ENCODE results near the gene SPATA9.

Gene SPATA9

GRCh38 chr5:95672641-95673040 is 10.2 kb downstream of the SPATA9 start:
- H3K4me2 ChIP-seq (ENCODE audit: low read length) = no peak overlapping the region
- no peak overlapping the region for H3K23ac ChIP-seq (ENCODE audit: low read length)
- no peak for DNase-seq
- no peak overlapping the region for H3K9ac ChIP-seq (ENCODE audit: low read length)
- H3K36me3 ChIP-seq (ENCODE audit: control insufficient read depth, insufficient read depth, low read length) = no peaks in the 10 kb centered on the region
- no peak overlapping the region for H3K18ac ChIP-seq (ENCODE audit: low read length)
- no peaks in the 10 kb centered on the region for H3K79me1 ChIP-seq (ENCODE audit: low read length)
- no peak overlapping the region for H3K27ac ChIP-seq (ENCODE audit: low read depth, low read length)
- H4K8ac ChIP-seq (ENCODE audit: low read depth, low read length) = no peak overlapping the region
- peak overlapping the region; percentile 17 for H2BK5ac ChIP-seq (ENCODE audit: low read length)
- H3K4me3 ChIP-seq (ENCODE audit: low read length) = no peak overlapping the region
- no peaks in the 10 kb centered on the region for H3K27me3 ChIP-seq (ENCODE audit: insufficient read depth, low read length, poor library complexity)
- H3K79me2 ChIP-seq (ENCODE audit: control insufficient read depth, insufficient read depth, low read length) = no peaks in the 10 kb centered on the region
- H2BK120ac ChIP-seq (ENCODE audit: low read depth, low read length) = no peak overlapping the region
- H3K4me1 ChIP-seq (ENCODE audit: control insufficient read depth, low read depth, low read length) = peaks cover 13% of the 10 kb centered on the region
- H4K5ac ChIP-seq (ENCODE audit: low read length) = no peak overlapping the region
- H3K56ac ChIP-seq (ENCODE audit: low read length) = no peak overlapping the region
- H2AK5ac ChIP-seq (ENCODE audit: low read length) = no peak overlapping the region
- no peak overlapping the region for H2BK15ac ChIP-seq (replicated peaks; ENCODE audit: low read depth)
- H3K4ac ChIP-seq (ENCODE audit: low read depth, low read length) = no peak overlapping the region

- H3K4ac ChIP-seq (ENCODE audit: low read depth, low read length) = no peak overlapping the region
- no peak overlapping the region for H3K23ac ChIP-seq (ENCODE audit: low read length)
- no peak for DNase-seq
- H3K56ac ChIP-seq (ENCODE audit: low read length) = peak overlapping the region; percentile 54
- H2BK5ac ChIP-seq (ENCODE audit: low read length) = peak overlapping the region; percentile 3
- H3K36me3 ChIP-seq (ENCODE audit: control insufficient read depth, insufficient read depth, low read length) = no peaks in the 10 kb centered on the region
- H2AK5ac ChIP-seq (ENCODE audit: low read length) = no peak overlapping the region
- H3K4me2 ChIP-seq (ENCODE audit: low read length) = no peak overlapping the region
- peak overlapping the region; percentile 56 for H3K18ac ChIP-seq (ENCODE audit: low read length)
- peak overlapping the region; percentile 19 for H3K27ac ChIP-seq (ENCODE audit: low read depth, low read length)
- H2BK120ac ChIP-seq (ENCODE audit: low read depth, low read length) = no peak overlapping the region
- peaks cover 13% of the 10 kb centered on the region for H3K4me1 ChIP-seq (ENCODE audit: control insufficient read depth, low read depth, low read length)
- no CpG with 5 or more reads among the region's 1 CpG for WGBS (ENCODE audit: extremely low coverage, insufficient coverage, low lambda C conversion rate)
- no peak overlapping the region for H3K4me3 ChIP-seq (ENCODE audit: low read length)
- H3K79me2 ChIP-seq (ENCODE audit: control insufficient read depth, insufficient read depth, low read length) = no peaks in the 10 kb centered on the region
- H3K79me1 ChIP-seq (ENCODE audit: low read length) = no peaks in the 10 kb centered on the region
- no peaks in the 10 kb centered on the region for H3K27me3 ChIP-seq (ENCODE audit: insufficient read depth, low read length, poor library complexity)
- peak overlapping the region; percentile 3 for H3K9ac ChIP-seq (ENCODE audit: low read length)
- no peak overlapping the region for H4K5ac ChIP-seq (ENCODE audit: low read length)
- no peak overlapping the region for H4K8ac ChIP-seq (ENCODE audit: low read depth, low read length)
- H2BK15ac ChIP-seq (replicated peaks; ENCODE audit: low read depth) = peak overlapping the region; percentile 57
Measured at GRCh38 chr5:95671826-95672225, 11.0 kb downstream of the SPATA9 start.

GRCh38 chr5:95670568-95670967 is 12.2 kb downstream of the SPATA9 start:
- H3K4me2 ChIP-seq (ENCODE audit: low read length) = no peak overlapping the region
- peak overlapping the region; percentile 36 for H2BK5ac ChIP-seq (ENCODE audit: low read length)
- no peak overlapping the region for H4K5ac ChIP-seq (ENCODE audit: low read length)
- no peak overlapping the region for H4K8ac ChIP-seq (ENCODE audit: low read depth, low read length)
- no CpG with 5 or more reads among the region's 3 CpGs for WGBS (ENCODE audit: extremely low coverage, insufficient coverage, low lambda C conversion rate)
- H3K4me1 ChIP-seq (ENCODE audit: control insufficient read depth, low read depth, low read length) = peaks cover 13% of the 10 kb centered on the region
- peak overlapping the region; percentile 59 for H3K23ac ChIP-seq (ENCODE audit: low read length)
- no peaks in the 10 kb centered on the region for H3K79me1 ChIP-seq (ENCODE audit: low read length)
- no peaks in the 10 kb centered on the region for H3K27me3 ChIP-seq (ENCODE audit: insufficient read depth, low read length, poor library complexity)
- no peaks in the 10 kb centered on the region for H3K79me2 ChIP-seq (ENCODE audit: control insufficient read depth, insufficient read depth, low read length)
- peak overlapping the region; percentile 40 for H3K56ac ChIP-seq (ENCODE audit: low read length)
- no peak overlapping the region for H2BK120ac ChIP-seq (ENCODE audit: low read depth, low read length)
- DNase-seq = no peak
- H2BK15ac ChIP-seq (replicated peaks; ENCODE audit: low read depth) = no peak overlapping the region
- H3K9ac ChIP-seq (ENCODE audit: low read length) = no peak overlapping the region
- peak overlapping the region; percentile 13 for H3K27ac ChIP-seq (ENCODE audit: low read depth, low read length)
- H3K4me3 ChIP-seq (ENCODE audit: low read length) = no peak overlapping the region
- no peaks in the 10 kb centered on the region for H3K36me3 ChIP-seq (ENCODE audit: control insufficient read depth, insufficient read depth, low read length)
- H3K18ac ChIP-seq (ENCODE audit: low read length) = peak overlapping the region; percentile 93
- peak overlapping the region; percentile 78 for H3K4ac ChIP-seq (ENCODE audit: low read depth, low read length)
- peak overlapping the region; percentile 98 for H2AK5ac ChIP-seq (ENCODE audit: low read length)

GRCh38 chr5:95669985-95670384 is 12.8 kb downstream of the SPATA9 start:
- Histone ChIP-seq H3K4me3 (ENCODE audit: low read length) (no peak overlapping the region), H3K4me1 (ENCODE audit: control insufficient read depth, low read depth, low read length) (peaks cover 13% of the 10 kb centered on the region), H4K8ac (ENCODE audit: low read depth, low read length) (no peak overlapping the region), H3K18ac (ENCODE audit: low read length) (peak overlapping the region; percentile 93), H2BK15ac (replicated peaks; ENCODE audit: low read depth) (no peak overlapping the region), H3K27me3 (ENCODE audit: insufficient read depth, low read length, poor library complexity) (no peaks in the 10 kb centered on the region), H3K27ac (ENCODE audit: low read depth, low read length) (peak overlapping the region; percentile 62), H4K5ac (ENCODE audit: low read length) (no peak overlapping the region), H2BK5ac (ENCODE audit: low read length) (peak overlapping the region; percentile 36), H3K79me2 (ENCODE audit: control insufficient read depth, insufficient read depth, low read length) (no peaks in the 10 kb centered on the region), H3K56ac (ENCODE audit: low read length) (peak overlapping the region; percentile 40), H3K23ac (ENCODE audit: low read length) (no peak overlapping the region), H2BK120ac (ENCODE audit: low read depth, low read length) (peak overlapping the region; percentile 48), H3K36me3 (ENCODE audit: control insufficient read depth, insufficient read depth, low read length) (no peaks in the 10 kb centered on the region), H3K4me2 (ENCODE audit: low read length) (no peak overlapping the region), H2AK5ac (ENCODE audit: low read length) (peak overlapping the region; percentile 98), H3K79me1 (ENCODE audit: low read length) (no peaks in the 10 kb centered on the region), H3K4ac (ENCODE audit: low read depth, low read length) (peak overlapping the region; percentile 72), H3K9ac (ENCODE audit: low read length) (peak overlapping the region; percentile 7)
- WGBS (ENCODE audit: extremely low coverage, insufficient coverage, low lambda C conversion rate) = no CpG with 5 or more reads among the region's 5 CpGs
- no peak for DNase-seq

- peak overlapping the region; percentile 7 for H3K9ac ChIP-seq (ENCODE audit: low read length)
- H2BK5ac ChIP-seq (ENCODE audit: low read length) = peak overlapping the region; percentile 36
- H4K8ac ChIP-seq (ENCODE audit: low read depth, low read length) = no peak overlapping the region
- H3K27me3 ChIP-seq (ENCODE audit: insufficient read depth, low read length, poor library complexity) = no peaks in the 10 kb centered on the region
- peak overlapping the region; percentile 91 for H3K27ac ChIP-seq (ENCODE audit: low read depth, low read length)
- H4K5ac ChIP-seq (ENCODE audit: low read length) = no peak overlapping the region
- H2BK120ac ChIP-seq (ENCODE audit: low read depth, low read length) = peak overlapping the region; percentile 48
- peak overlapping the region; percentile 40 for H3K56ac ChIP-seq (ENCODE audit: low read length)
- peaks cover 13% of the 10 kb centered on the region for H3K4me1 ChIP-seq (ENCODE audit: control insufficient read depth, low read depth, low read length)
- no peaks in the 10 kb centered on the region for H3K79me2 ChIP-seq (ENCODE audit: control insufficient read depth, insufficient read depth, low read length)
- H3K4ac ChIP-seq (ENCODE audit: low read depth, low read length) = peak overlapping the region; percentile 72
- H3K79me1 ChIP-seq (ENCODE audit: low read length) = no peaks in the 10 kb centered on the region
- H3K4me3 ChIP-seq (ENCODE audit: low read length) = no peak overlapping the region
- H3K4me2 ChIP-seq (ENCODE audit: low read length) = no peak overlapping the region
- no peak overlapping the region for H2BK15ac ChIP-seq (replicated peaks; ENCODE audit: low read depth)
- no CpG with 5 or more reads among the region's 4 CpGs for WGBS (ENCODE audit: extremely low coverage, insufficient coverage, low lambda C conversion rate)
- H3K36me3 ChIP-seq (ENCODE audit: control insufficient read depth, insufficient read depth, low read length) = no peaks in the 10 kb centered on the region
- H3K23ac ChIP-seq (ENCODE audit: low read length) = no peak overlapping the region
- H2AK5ac ChIP-seq (ENCODE audit: low read length) = no peak overlapping the region
- peak overlapping the region; percentile 93 for H3K18ac ChIP-seq (ENCODE audit: low read length)
- DNase-seq = peak; percentile 99
Measured at GRCh38 chr5:95669540-95669939, 13.3 kb downstream of the SPATA9 start.

GRCh38 chr5:95668728-95669127 is 14.1 kb downstream of the SPATA9 start:
- Histone ChIP-seq H3K4ac (ENCODE audit: low read depth, low read length) (peak overlapping the region; percentile 31), H2BK5ac (ENCODE audit: low read length) (peak overlapping the region; percentile 89), H3K27ac (ENCODE audit: low read depth, low read length) (peak overlapping the region; percentile 91), H3K79me1 (ENCODE audit: low read length) (no peaks in the 10 kb centered on the region), H3K27me3 (ENCODE audit: insufficient read depth, low read length, poor library complexity) (no peaks in the 10 kb centered on the region), H2BK15ac (replicated peaks; ENCODE audit: low read depth) (no peak overlapping the region), H3K79me2 (ENCODE audit: control insufficient read depth, insufficient read depth, low read length) (no peaks in the 10 kb centered on the region), H3K56ac (ENCODE audit: low read length) (peak overlapping the region; percentile 68), H3K18ac (ENCODE audit: low read length) (peak overlapping the region; percentile 90), H3K4me1 (ENCODE audit: control insufficient read depth, low read depth, low read length) (peaks cover 13% of the 10 kb centered on the region), H2AK5ac (ENCODE audit: low read length) (peak overlapping the region; percentile 65), H3K4me3 (ENCODE audit: low read length) (no peak overlapping the region), H3K23ac (ENCODE audit: low read length) (no peak overlapping the region), H4K8ac (ENCODE audit: low read depth, low read length) (peak overlapping the region; percentile 88), H2BK120ac (ENCODE audit: low read depth, low read length) (peak overlapping the region; percentile 73), H3K4me2 (ENCODE audit: low read length) (no peak overlapping the region), H4K5ac (ENCODE audit: low read length) (no peak overlapping the region), H3K9ac (ENCODE audit: low read length) (peak overlapping the region; percentile 21), H3K36me3 (ENCODE audit: control insufficient read depth, insufficient read depth, low read length) (no peaks in the 10 kb centered on the region)
- DNase-seq = no peak
- no CpG with 5 or more reads among the region's 1 CpG for WGBS (ENCODE audit: extremely low coverage, insufficient coverage, low lambda C conversion rate)
